Upper lobe of left lung (tissue), 6 donors: ENCODE measurements around the gene ZC3H6. TPM values are rescaled to one million over a fixed set of nuclear protein-coding genes. Genes with fewer than 3 reads are reported as not detected.

Experiments
- ATAC-seq, 2 donors: fragments of 200-7000 bp; cut with Tn5 transposase; one replicate each; pipeline ENCODE4 v1.9.1; 2022; ENCODE audit warnings: mild to moderate bottlenecking in 2 of 2, moderate library complexity in 2 of 2; ENCODE audit not compliant: low FRiP score in 2 of 2
- DNase-seq, 2 donors: peaks; one replicate each; pipeline ENCODE4 v3.0.0-alpha.2; 2019 to 2020
- H3K27ac ChIP-seq, 4 donors: fragments of 200-600 bp; sonication (generic); one replicate each; pipeline ENCODE4 v1.5.1; 2016 to 2019
- H3K27me3 ChIP-seq, 4 donors: fragments of 200-600 bp; sonication (generic); one replicate each; pipeline ENCODE4 v1.5.1; 2017 to 2019
- H3K36me3 ChIP-seq, 4 donors: fragments of 200-600 bp; sonication (generic); one replicate each; pipeline ENCODE4 v1.5.1; 2016 to 2019
- H3K4me1 ChIP-seq, 4 donors: fragments of 200-600 bp; sonication (generic); one replicate each; pipeline ENCODE4 v1.5.1; 2018 to 2019
- H3K4me3 ChIP-seq, 4 donors: fragments of 200-600 bp; sonication (generic); one replicate each; pipeline ENCODE4 v1.5.1; 2017 to 2019; ENCODE audit warnings: mild to moderate bottlenecking in 2 of 4, moderate library complexity in 1 of 4
- H3K9me3 ChIP-seq, 4 donors: fragments of 200-600 bp; sonication (generic); one replicate each; pipeline ENCODE4 v1.5.1; 2018 to 2019
- EP300 ChIP-seq, 4 donors: sonication (generic); formaldehyde crosslinking; IDR thresholded peaks; one replicate each; pipeline ENCODE4 v1.5.1; 2017; ENCODE audit warnings: antibody characterized with exemption in 4 of 4, control low read depth in 2 of 4
- POLR2A ChIP-seq, 4 donors: fragments of 450-650 bp; IDR thresholded peaks; one replicate each; pipeline ENCODE4 v1.5.1; 2016 to 2017; ENCODE audit warnings: antibody characterized with exemption in 4 of 4, mild to moderate bottlenecking in 2 of 4
- POLR2AphosphoS5 ChIP-seq, 2 donors: sonication (generic); formaldehyde crosslinking; IDR thresholded peaks; one replicate each; pipeline ENCODE4 v1.5.1; 2017; ENCODE audit warnings: antibody characterized with exemption in 2 of 2
- WGBS, 2 donors: methylation state at CpG; one replicate each; pipeline ENCODE4 v1.1.5; 2017 to 2018; 5-methylcytosine and 5-hydroxymethylcytosine counted together
- total RNA-seq, 6 donors: library from RNA; depleted of rRNA in 4 of 6; stranded (reverse); fragments of >200 nt in 4 of 6; gene quantifications; one replicate each; pipeline versions ENCODE4 v1.1.0 to v1.2.1, GENCODE V29; 2016 to 2021
- TF ChIP-seq, protein P1 (sequence below), 6 experiments: fragments of 450-650 bp in 4 of 6; fragments of 200-600 bp in 2 of 6; sonication (generic) in 2 of 6; IDR thresholded peaks; one replicate each; pipeline ENCODE4 v1.5.1; 2016 to 2019; ENCODE audit warnings: antibody characterized with exemption in 6 of 6
- donor health status: DM: no; HTN: no; CAD: no; lungs with moderate emphysema.
- donor health status: DM: no; HTN: yes; CAD: no; lungs with severe emphysema.

Gene ZC3H6
- total RNA-seq, 6 donors from 2014 or later, result 4.8 to 18.5 (median 11.7) TPM

DNA sequence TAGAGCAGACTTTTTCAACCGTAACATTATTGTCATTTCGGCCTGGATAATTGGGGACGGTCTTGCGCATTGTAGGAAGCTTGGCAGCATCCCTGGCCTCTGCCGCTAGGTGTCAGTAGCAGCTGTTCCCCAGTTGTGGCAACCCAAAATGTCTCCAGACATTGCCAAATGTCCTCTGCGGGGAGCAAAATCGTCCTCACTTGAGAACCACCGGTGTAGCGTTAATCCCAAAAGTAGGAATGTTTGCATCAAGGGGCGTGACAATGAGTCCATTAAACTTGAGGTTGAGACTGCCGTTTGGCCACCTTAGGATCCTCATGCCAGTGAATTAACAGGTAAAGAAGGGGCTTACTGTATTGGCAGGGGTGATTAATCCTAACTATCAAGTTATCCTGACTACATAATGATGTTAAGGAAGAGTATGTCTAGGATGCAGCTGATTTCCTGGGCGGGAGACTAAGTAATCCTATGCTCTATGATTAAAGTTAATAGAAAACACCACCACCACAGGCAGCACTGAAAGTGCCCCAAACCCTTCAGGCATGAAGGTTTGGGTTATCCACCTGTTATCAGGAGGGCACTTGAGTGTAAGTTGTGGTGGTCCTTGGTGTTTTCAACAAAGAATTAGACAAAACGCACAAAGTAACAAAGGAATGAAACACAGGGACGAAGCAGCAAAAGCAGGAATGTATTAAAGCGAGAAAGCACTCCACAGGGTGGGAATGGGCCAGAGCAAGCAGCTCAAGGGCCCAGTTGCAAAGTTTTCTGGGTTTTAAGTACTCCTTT, 15.7 kb upstream of the ZC3H6 start:
- TF ChIP-seq, protein P1, sequence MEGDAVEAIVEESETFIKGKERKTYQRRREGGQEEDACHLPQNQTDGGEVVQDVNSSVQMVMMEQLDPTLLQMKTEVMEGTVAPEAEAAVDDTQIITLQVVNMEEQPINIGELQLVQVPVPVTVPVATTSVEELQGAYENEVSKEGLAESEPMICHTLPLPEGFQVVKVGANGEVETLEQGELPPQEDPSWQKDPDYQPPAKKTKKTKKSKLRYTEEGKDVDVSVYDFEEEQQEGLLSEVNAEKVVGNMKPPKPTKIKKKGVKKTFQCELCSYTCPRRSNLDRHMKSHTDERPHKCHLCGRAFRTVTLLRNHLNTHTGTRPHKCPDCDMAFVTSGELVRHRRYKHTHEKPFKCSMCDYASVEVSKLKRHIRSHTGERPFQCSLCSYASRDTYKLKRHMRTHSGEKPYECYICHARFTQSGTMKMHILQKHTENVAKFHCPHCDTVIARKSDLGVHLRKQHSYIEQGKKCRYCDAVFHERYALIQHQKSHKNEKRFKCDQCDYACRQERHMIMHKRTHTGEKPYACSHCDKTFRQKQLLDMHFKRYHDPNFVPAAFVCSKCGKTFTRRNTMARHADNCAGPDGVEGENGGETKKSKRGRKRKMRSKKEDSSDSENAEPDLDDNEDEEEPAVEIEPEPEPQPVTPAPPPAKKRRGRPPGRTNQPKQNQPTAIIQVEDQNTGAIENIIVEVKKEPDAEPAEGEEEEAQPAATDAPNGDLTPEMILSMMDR (IDR thresholded peaks at IDR 0.05), result peak; percentile 81 to 91 (median 89)
- TF ChIP-seq POLR2A (IDR thresholded peaks at IDR 0.05), result no peak
- ATAC-seq (peak; percentile 86), DNase-seq (peak in 1 of 2 donors; percentile 86)
- no peaks in the 10 kb centered on the region for H3K9me3 ChIP-seq
- no peaks in the 10 kb centered on the region for H3K36me3 ChIP-seq
- peaks cover 0 to 27% (median 10%) of the 10 kb centered on the region in 4 donors for H3K4me1 ChIP-seq
- no peaks in the 10 kb centered on the region for H3K27me3 ChIP-seq
- 17 to 32% methylated on average over 10 to 15 of the region's 15 CpGs for WGBS, 2 donors
- H3K4me3 ChIP-seq, result peak overlapping the region in 1 of 4 donors; percentile 21
- no peak overlapping the region for H3K27ac ChIP-seq

DNA sequence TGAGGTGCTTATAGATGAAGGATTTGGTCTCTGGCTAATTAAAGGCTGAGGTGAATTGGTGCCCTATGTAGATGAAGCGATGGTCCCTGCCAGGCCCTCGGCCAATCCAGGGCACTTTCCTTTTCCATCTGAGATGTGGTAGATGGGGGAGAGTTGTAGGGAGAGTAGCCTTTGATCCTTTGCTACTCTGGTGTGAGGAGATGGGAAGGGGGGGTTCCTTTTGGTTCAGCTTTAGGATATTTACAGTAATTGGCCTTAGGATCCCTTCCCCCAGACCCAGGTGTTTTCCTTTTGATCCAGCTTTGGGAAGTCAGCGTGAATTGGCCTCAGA, 15.1 kb upstream of the ZC3H6 start:
- Histone ChIP-seq H3K4me3 (no peak overlapping the region), H3K36me3 (no peaks in the 10 kb centered on the region), H3K27ac (no peak overlapping the region), H3K4me1 (peaks cover 0 to 24% (median 9%) of the 10 kb centered on the region in 4 donors), H3K27me3 (no peaks in the 10 kb centered on the region), H3K9me3 (no peaks in the 10 kb centered on the region)
- WGBS, 2 donors, result 86 to 89% methylated on average over 3 of the region's 3 CpGs
- TF ChIP-seq EP300 (IDR thresholded peaks at IDR 0.05) (no peak), POLR2AphosphoS5 (IDR thresholded peaks at IDR 0.05) (no peak), POLR2A (IDR thresholded peaks at IDR 0.05) (no peak)
- TF ChIP-seq, protein P1 (IDR thresholded peaks at IDR 0.05), result no peak
- DNase-seq, result no peak
- no peak for ATAC-seq

DNA sequence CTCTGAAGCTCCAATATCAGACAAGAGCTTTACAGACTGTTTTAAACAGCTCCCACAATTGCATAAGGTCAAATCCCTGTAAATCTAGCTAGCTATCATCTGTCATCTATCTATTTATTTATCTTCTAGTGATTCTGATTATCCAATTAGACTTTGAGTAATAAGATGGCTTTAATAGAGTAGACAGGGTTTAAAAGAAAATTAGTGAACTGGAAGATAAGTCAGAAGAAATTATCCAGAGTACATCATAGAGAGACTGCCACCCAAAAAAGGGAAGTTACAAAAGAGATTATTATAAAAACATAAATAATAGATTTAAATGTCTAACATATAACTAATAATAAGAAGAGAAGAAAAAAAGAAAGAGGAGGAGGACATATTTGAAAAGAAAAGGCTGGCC, 12.5 kb upstream of the ZC3H6 start:
- TF ChIP-seq, protein P1 (IDR thresholded peaks at IDR 0.05), result no peak
- TF ChIP-seq POLR2AphosphoS5 (IDR thresholded peaks at IDR 0.05), result no peak
- no peak for TF ChIP-seq EP300 (IDR thresholded peaks at IDR 0.05)
- TF ChIP-seq POLR2A (IDR thresholded peaks at IDR 0.05), result no peak
- H3K27me3 ChIP-seq, result no peaks in the 10 kb centered on the region
- H3K4me3 ChIP-seq, result no peak overlapping the region
- ATAC-seq (no peak), DNase-seq (no peak)
- H3K36me3 ChIP-seq, result no peaks in the 10 kb centered on the region
- H3K27ac ChIP-seq, result no peak overlapping the region
- H3K9me3 ChIP-seq, result no peaks in the 10 kb centered on the region
- H3K4me1 ChIP-seq, result peaks cover 0 to 15% (median 5%) of the 10 kb centered on the region in 4 donors

DNA sequence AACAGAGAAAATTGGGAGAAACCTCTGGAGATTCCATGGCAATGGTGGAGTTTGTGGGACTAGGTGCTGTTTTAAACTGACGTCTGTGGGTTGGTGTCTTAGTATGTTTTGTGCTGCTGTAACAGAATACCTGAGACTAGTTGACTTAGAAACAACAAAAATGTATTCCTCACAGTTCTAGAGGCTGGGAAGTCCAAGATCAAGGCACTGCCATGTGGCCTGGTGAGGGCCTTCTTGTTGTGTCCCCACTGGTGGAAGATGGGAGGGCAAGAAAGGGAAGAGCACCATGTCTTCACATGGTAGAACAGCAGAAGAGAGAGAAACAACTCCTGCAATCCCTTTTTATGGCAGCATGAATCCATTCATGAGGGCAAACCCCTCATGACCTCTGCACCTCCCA, 6.8 kb upstream of the ZC3H6 start:
- H3K36me3 ChIP-seq, result no peaks in the 10 kb centered on the region
- DNase-seq, result no peak
- H3K27me3 ChIP-seq, result no peaks in the 10 kb centered on the region
- H3K4me1 ChIP-seq, result no peaks in the 10 kb centered on the region
- TF ChIP-seq POLR2AphosphoS5 (IDR thresholded peaks at IDR 0.05) (no peak), EP300 (IDR thresholded peaks at IDR 0.05) (no peak), POLR2A (IDR thresholded peaks at IDR 0.05) (no peak)
- TF ChIP-seq, protein P1 (IDR thresholded peaks at IDR 0.05), result no peak
- H3K4me3 ChIP-seq, result no peak overlapping the region
- 88 to 100% methylated on average over 1 of the region's 1 CpG for WGBS, 2 donors
- no peaks in the 10 kb centered on the region for H3K9me3 ChIP-seq
- no peak for ATAC-seq
- no peak overlapping the region for H3K27ac ChIP-seq

DNA sequence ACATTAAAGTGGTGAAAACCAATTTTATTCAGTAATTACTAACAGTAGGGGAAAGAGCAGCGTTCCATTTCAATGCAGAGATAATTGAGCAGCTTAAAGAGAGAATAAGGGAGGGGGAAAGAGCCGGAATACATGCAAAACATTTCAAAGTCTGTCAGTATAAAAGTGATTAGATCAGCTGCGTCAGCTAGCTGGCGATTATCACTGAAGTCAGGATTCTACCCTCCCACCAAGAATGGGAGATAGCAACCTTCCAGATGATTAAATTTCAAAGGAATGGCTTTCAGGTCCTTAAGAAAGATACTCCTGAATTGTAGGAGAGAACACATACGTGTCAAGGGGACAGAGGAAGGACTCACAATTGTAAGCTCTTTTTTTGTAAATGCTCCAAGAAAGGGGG, 2.7 kb upstream of the ZC3H6 start:
- no peak overlapping the region for H3K27ac ChIP-seq
- H3K9me3 ChIP-seq, result no peaks in the 10 kb centered on the region
- TF ChIP-seq POLR2AphosphoS5 (IDR thresholded peaks at IDR 0.05) (no peak), EP300 (IDR thresholded peaks at IDR 0.05) (no peak), POLR2A (IDR thresholded peaks at IDR 0.05) (no peak)
- TF ChIP-seq, protein P1 (IDR thresholded peaks at IDR 0.05), result no peak
- WGBS, 2 donors, result 83 to 84% methylated on average over 5 of the region's 5 CpGs
- DNase-seq (no peak), ATAC-seq (no peak)
- peaks cover 9 to 16% (median 10%) of the 10 kb centered on the region in 4 donors for H3K4me1 ChIP-seq
- no peak overlapping the region for H3K4me3 ChIP-seq
- no peaks in the 10 kb centered on the region for H3K36me3 ChIP-seq
- no peaks in the 10 kb centered on the region for H3K27me3 ChIP-seq
